H9 (cell line): Measurements from ENCODE around the gene TSPAN9. TPM values are rescaled to one million over a fixed set of nuclear protein-coding genes. Genes with fewer than 3 reads are reported as not detected.

Experiments used
- DNase-seq: peaks from one replicate; pipeline ENCODE4 v3.0.0-alpha.2; 2017
- H2AFZ ChIP-seq: one replicate; pipeline ENCODE4 v1.6.1; 2013; ENCODE audit warnings: mild to moderate bottlenecking, low read length, control low read depth, moderate library complexity
- H2AK5ac ChIP-seq: 2 replicates; pipeline ENCODE4 v1.6.1; 2013; ENCODE audit warnings: low read length, control low read depth, mixed read lengths; ENCODE audit not compliant: insufficient read length
- H2BK120ac ChIP-seq: one replicate; pipeline ENCODE4 v1.6.1; 2013; ENCODE audit warnings: low read depth, mild to moderate bottlenecking, low read length, control low read depth, inconsistent platforms; ENCODE audit not compliant: poor library complexity, severe bottlenecking
- H2BK12ac ChIP-seq: 2 replicates; pipeline ENCODE4 v1.6.1; 2013; ENCODE audit warnings: low read length, control low read depth, mixed read lengths, low read depth; ENCODE audit not compliant: insufficient read length
- H2BK15ac ChIP-seq: 2 replicates; pipeline ENCODE4 v1.6.1; 2013; ENCODE audit warnings: low read depth, low read length, control low read depth
- H2BK20ac ChIP-seq: one replicate; pipeline ENCODE4 v1.6.1; 2013; ENCODE audit warnings: low read depth, mild to moderate bottlenecking, low read length, control low read depth, inconsistent platforms; ENCODE audit not compliant: poor library complexity, severe bottlenecking
- H2BK5ac ChIP-seq: 2 replicates; pipeline ENCODE4 v1.6.1; 2013; ENCODE audit warnings: low read length, control low read depth, mixed read lengths; ENCODE audit not compliant: insufficient read length
- H3K14ac ChIP-seq: 2 replicates; pipeline ENCODE4 v1.6.1; 2013; ENCODE audit warnings: low read length, control low read depth; ENCODE audit not compliant: insufficient read depth
- H3K18ac ChIP-seq: 2 replicates; pipeline ENCODE4 v1.6.1; 2013; ENCODE audit warnings: low read depth, mild to moderate bottlenecking, mixed read lengths, low read length, control low read depth; ENCODE audit not compliant: insufficient read length
- H3K23ac ChIP-seq: 2 replicates; pipeline ENCODE4 v1.6.1; 2013; ENCODE audit warnings: low read length, control low read depth, mixed read lengths, low read depth; ENCODE audit not compliant: insufficient read length
- H3K23me2 ChIP-seq: 2 replicates; pipeline ENCODE4 v1.6.1; 2013; ENCODE audit warnings: low read depth, mild to moderate bottlenecking, mixed read lengths, low read length, control low read depth; ENCODE audit not compliant: insufficient read length, poor library complexity, severe bottlenecking
- H3K27ac ChIP-seq: 2 replicates; pipeline ENCODE4 v1.5.1; 2013; ENCODE audit warnings: low read length, control low read depth, mixed read lengths, low read depth; ENCODE audit not compliant: insufficient read length
- H3K27me3 ChIP-seq: 2 replicates; pipeline ENCODE4 v1.6.1; 2013; ENCODE audit warnings: low read length, control low read depth, inconsistent platforms; ENCODE audit not compliant: insufficient read depth
- H3K4ac ChIP-seq: 2 replicates; pipeline ENCODE4 v1.6.1; 2013; ENCODE audit warnings: low read depth, mild to moderate bottlenecking, control low read depth, inconsistent platforms, low read length, moderate library complexity
- H3K4me1 ChIP-seq: 2 replicates; pipeline ENCODE4 v1.6.1; 2013; ENCODE audit warnings: low read length, control low read depth, inconsistent platforms; ENCODE audit not compliant: insufficient read depth
- H3K4me2 ChIP-seq: 2 replicates; pipeline ENCODE4 v1.6.1; 2013; ENCODE audit warnings: low read length, control low read depth, mixed read lengths; ENCODE audit not compliant: insufficient read length, insufficient read depth
- H3K56ac ChIP-seq: 2 replicates; pipeline ENCODE4 v1.6.1; 2013; ENCODE audit warnings: low read depth, mild to moderate bottlenecking, mixed read lengths, low read length, control low read depth; ENCODE audit not compliant: insufficient read length
- H3K79me1 ChIP-seq: 2 replicates; pipeline ENCODE4 v1.6.1; 2013; ENCODE audit warnings: low read depth, mild to moderate bottlenecking, moderate library complexity, low read length, control low read depth, inconsistent platforms; ENCODE audit not compliant: insufficient read depth, poor library complexity, severe bottlenecking
- H3K79me2 ChIP-seq: 2 replicates; pipeline ENCODE4 v1.6.1; 2013; ENCODE audit warnings: low read length, control low read depth, inconsistent platforms; ENCODE audit not compliant: insufficient read depth
- H3K9ac ChIP-seq: 2 replicates; pipeline ENCODE4 v1.6.1; 2013; ENCODE audit warnings: low read length, control low read depth, mixed read lengths; ENCODE audit not compliant: insufficient read length; ENCODE audit errors: extremely low read depth
- H3K9me3 ChIP-seq: one replicate; pipeline ENCODE4 v1.6.1; 2013; ENCODE audit warnings: low read depth, low read length, inconsistent platforms; ENCODE audit not compliant: control insufficient read depth
- H3T11ph ChIP-seq: one replicate; pipeline ENCODE4 v1.6.1; 2013; ENCODE audit warnings: mild to moderate bottlenecking, low read length, control low read depth, inconsistent platforms
- H4K20me1 ChIP-seq: one replicate; pipeline ENCODE4 v1.6.1; 2013; ENCODE audit not compliant: control insufficient read depth, insufficient read length, insufficient read depth
- H4K5ac ChIP-seq: 2 replicates; pipeline ENCODE4 v1.6.1; 2013; ENCODE audit warnings: low read depth, mild to moderate bottlenecking, mixed read lengths, low read length, control low read depth; ENCODE audit not compliant: insufficient read length
- H4K8ac ChIP-seq: replicated peaks from 2 replicates; pipeline ENCODE4 v1.6.1; 2013; ENCODE audit warnings: low read length, control low read depth, mixed read lengths, low read depth; ENCODE audit not compliant: insufficient read length
- H4K91ac ChIP-seq: 2 replicates; pipeline ENCODE4 v1.6.1; 2013; ENCODE audit warnings: low read depth, mild to moderate bottlenecking, moderate library complexity, mixed read lengths, low read length, control low read depth; ENCODE audit not compliant: insufficient read length
- H3K27ac Mint-ChIP-seq, 3 experiments: 2 replicates in 2 of 3; 3 replicates in 1 of 3; pipeline ENCODE4 v1.8.0; 2020 to 2021; ENCODE audit warnings: mixed read lengths in 3 of 3, mild to moderate bottlenecking in 1 of 3, moderate library complexity in 1 of 3
- H3K27me3 Mint-ChIP-seq: 2 replicates; pipeline ENCODE4 v1.8.0; 2021; ENCODE audit warnings: low read depth, mild to moderate bottlenecking, moderate library complexity, mixed read lengths
- H3K36me3 Mint-ChIP-seq, 3 experiments: 2 replicates in 2 of 3; 3 replicates in 1 of 3; pipeline ENCODE4 v1.8.0; 2020 to 2021; ENCODE audit warnings: low read depth in 3 of 3, mixed read lengths in 3 of 3; ENCODE audit not compliant: insufficient read depth in 1 of 3
- H3K4me1 Mint-ChIP-seq, 2 experiments: 2 replicates each; pipeline ENCODE4 v1.8.0; 2020; ENCODE audit warnings: mixed read lengths in 2 of 2
- H3K4me3 Mint-ChIP-seq, 2 experiments: 2 replicates in 1 of 2; 3 replicates in 1 of 2; pipeline ENCODE4 v1.8.0; 2020 to 2021; ENCODE audit warnings: mild to moderate bottlenecking in 2 of 2, mixed read lengths in 2 of 2, moderate library complexity in 1 of 2
- H3K9me3 Mint-ChIP-seq, 2 experiments: 2 replicates in 1 of 2; 3 replicates in 1 of 2; pipeline ENCODE4 v1.8.0; 2020; ENCODE audit warnings: mild to moderate bottlenecking in 2 of 2, mixed read lengths in 2 of 2, moderate library complexity in 1 of 2
- WGBS: extraction: QIAGEN DNeasy Blood & Tissue Kit; methylation state at CpG from one replicate; pipeline ENCODE4 v1.1.7; 2013; ENCODE audit warnings: missing lambda C conversion rate, low lambda C conversion rate, mixed read lengths; ENCODE audit not compliant: insufficient read length; ENCODE audit errors: extremely low coverage; 5-methylcytosine and 5-hydroxymethylcytosine counted together
- total RNA-seq: library from RNA; stranded (reverse); gene quantifications from 2 replicates; pipeline ENCODE4 v1.2.1, GENCODE V29; 2021
- TF ChIP-seq, protein P1 (sequence below): fragments of 200-600 bp; sonication (generic); conservative IDR thresholded peaks from 3 replicates; pipeline ENCODE4 v1.8.0; 2021; ENCODE audit warnings: antibody characterized with exemption, mild to moderate bottlenecking

Gene TSPAN9
- total RNA-seq, 1 experiment from 2014 or later = 19.0 TPM

DNA sequence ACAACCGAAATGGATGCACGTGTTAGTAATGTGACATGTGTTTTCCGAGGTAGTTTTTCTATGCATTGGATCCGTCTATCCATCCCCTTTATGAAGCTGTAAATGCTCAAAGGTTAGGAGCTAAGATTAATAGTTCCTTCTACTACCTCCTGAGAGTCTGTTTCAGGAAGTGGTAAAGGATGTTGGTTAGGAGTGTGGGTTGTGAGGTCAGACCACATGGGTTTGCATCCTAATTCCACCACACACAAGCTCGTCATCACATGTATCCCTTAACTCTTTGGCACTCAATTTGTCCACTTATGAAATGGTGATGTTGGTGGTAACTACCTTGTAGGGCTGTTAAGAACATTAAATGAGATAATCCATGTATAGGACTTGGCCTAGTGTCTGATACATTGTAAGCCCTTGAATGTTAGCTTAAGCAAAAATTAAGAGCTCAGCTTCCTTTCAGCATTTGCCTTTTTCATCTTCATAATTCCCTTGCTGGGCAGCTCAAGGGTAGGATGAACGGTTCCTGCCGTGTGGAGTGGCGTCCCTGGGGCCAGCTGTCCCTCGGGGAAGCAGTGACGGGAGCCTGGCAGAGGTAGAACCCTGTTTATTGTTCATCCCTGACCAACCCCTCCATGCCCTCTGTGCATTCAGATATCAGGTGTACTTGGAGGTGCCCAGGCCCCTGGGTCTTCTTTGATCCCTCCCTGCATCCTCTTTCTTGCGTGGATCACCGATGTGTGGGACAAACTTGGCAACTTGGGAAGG, 52.3 kb downstream of the TSPAN9 start:
- no peak overlapping the region for H4K5ac ChIP-seq
- no peaks in the 10 kb centered on the region for H3K23me2 ChIP-seq
- H3K27me3 ChIP-seq = no peaks in the 10 kb centered on the region
- H3K9me3 Mint-ChIP-seq = no peaks in the 10 kb centered on the region
- H3K4me1 Mint-ChIP-seq = peaks cover 18 to 19% of the 10 kb centered on the region in 2 experiments
- H4K20me1 ChIP-seq = no peaks in the 10 kb centered on the region
- no peak overlapping the region for H3K4me2 ChIP-seq
- no peak overlapping the region for H3K27ac ChIP-seq
- DNase-seq = no peak
- H3K14ac ChIP-seq = no peak overlapping the region
- no peak overlapping the region for H3K56ac ChIP-seq
- H3K36me3 Mint-ChIP-seq = no peaks in the 10 kb centered on the region; a peak in 1 of 7 replicates
- no peaks in the 10 kb centered on the region for H3K79me2 ChIP-seq
- H2BK120ac ChIP-seq = no peak overlapping the region
- no peak overlapping the region for H3K23ac ChIP-seq
- H3K4ac ChIP-seq = no peak overlapping the region
- H2AK5ac ChIP-seq = no peak overlapping the region
- H3K4me3 Mint-ChIP-seq = no peak overlapping the region
- H4K91ac ChIP-seq = no peak overlapping the region
- TF ChIP-seq, protein P1, sequence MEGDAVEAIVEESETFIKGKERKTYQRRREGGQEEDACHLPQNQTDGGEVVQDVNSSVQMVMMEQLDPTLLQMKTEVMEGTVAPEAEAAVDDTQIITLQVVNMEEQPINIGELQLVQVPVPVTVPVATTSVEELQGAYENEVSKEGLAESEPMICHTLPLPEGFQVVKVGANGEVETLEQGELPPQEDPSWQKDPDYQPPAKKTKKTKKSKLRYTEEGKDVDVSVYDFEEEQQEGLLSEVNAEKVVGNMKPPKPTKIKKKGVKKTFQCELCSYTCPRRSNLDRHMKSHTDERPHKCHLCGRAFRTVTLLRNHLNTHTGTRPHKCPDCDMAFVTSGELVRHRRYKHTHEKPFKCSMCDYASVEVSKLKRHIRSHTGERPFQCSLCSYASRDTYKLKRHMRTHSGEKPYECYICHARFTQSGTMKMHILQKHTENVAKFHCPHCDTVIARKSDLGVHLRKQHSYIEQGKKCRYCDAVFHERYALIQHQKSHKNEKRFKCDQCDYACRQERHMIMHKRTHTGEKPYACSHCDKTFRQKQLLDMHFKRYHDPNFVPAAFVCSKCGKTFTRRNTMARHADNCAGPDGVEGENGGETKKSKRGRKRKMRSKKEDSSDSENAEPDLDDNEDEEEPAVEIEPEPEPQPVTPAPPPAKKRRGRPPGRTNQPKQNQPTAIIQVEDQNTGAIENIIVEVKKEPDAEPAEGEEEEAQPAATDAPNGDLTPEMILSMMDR = no peak
- H2BK15ac ChIP-seq = no peak overlapping the region
- H3K9me3 ChIP-seq = no peaks in the 10 kb centered on the region
- H2BK12ac ChIP-seq = no peak overlapping the region
- H4K8ac ChIP-seq = no peak overlapping the region
- no peaks in the 10 kb centered on the region for H3K79me1 ChIP-seq
- no peak overlapping the region for H2AFZ ChIP-seq
- H3K4me1 ChIP-seq = no peaks in the 10 kb centered on the region
- H3K27ac Mint-ChIP-seq = no peak overlapping the region
- no CpG with 5 or more reads among the region's 12 CpGs for WGBS
- H3K27me3 Mint-ChIP-seq = no peaks in the 10 kb centered on the region
- no peak overlapping the region for H3K18ac ChIP-seq
- H3T11ph ChIP-seq = no peak overlapping the region
- no peak overlapping the region for H2BK5ac ChIP-seq
- H2BK20ac ChIP-seq = no peak overlapping the region
- no peak overlapping the region for H3K9ac ChIP-seq
